Measurements from ENCODE around the gene CNTNAP2.

Gene CNTNAP2

GRCh38 chr7:148144827-148145226 lies 2028.2 kb downstream of the CNTNAP2 start:
- no peak for DNase-seq

DNA sequence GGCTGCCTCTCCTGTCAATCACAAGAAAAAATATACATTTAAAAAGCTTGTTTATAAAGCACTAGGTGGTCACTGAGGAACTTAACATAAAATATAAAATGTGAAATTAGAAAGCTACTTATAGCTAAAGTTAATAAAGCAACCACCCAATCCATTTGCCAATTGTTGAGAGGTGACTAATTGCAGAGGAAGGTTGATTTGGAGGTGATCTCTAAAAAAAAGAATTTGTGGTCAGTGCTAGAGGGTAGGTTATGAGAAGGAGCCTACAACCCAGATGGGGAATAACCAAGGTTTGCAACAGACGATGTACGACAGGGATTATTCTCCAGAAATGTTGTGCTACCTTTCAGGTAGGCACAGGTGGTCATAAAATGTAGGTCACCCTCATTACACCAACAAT lies 2029.7 kb downstream of the CNTNAP2 start:
- no peak for DNase-seq

GRCh38 chr7:148147438-148147837 lies 2030.8 kb downstream of the CNTNAP2 start:
- DNase-seq, result no peak

- DNase-seq, result no peak
Observed at GRCh38 chr7:148148456-148148855, 2031.9 kb downstream of the CNTNAP2 start.

DNA sequence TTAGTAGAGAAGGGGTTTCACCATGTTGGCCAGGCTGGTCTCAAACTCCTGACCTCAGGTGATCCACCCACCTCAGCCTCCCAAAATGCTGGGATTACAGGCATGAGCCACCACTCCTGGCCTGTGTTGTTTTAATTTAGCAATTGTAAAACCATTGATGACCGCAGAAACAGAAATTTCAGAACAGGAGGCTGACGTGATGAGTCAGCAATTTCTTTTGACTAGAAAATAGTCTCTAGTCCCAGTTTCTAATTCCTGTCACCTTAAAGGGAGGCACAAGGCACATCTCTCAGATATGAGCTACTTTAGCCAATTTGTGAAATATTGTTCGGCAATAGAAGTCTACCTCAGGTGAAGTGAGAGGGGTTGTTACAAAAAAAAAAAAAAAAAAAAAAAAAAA lies 2033.1 kb downstream of the CNTNAP2 start:
- DNase-seq, result no peak

DNA sequence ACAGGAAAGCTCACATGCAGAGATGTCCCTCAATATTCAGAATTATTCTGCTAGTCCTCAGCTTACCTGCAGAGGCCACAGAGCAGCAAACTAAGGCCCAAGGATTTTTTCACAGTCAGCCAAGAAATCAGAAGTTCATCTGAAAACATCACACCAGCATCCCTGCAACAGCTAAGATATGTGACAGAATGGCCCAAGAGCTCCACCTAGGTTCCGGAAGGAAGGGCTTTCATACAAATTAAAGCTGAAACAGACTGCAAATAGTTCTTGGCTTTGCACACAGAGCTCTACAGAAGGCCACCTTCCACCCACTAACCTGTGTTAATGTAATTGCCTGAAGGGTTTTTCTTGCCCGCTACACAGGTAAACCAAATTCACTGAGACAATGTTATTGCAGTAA lies 2035.2 kb downstream of the CNTNAP2 start:
- no peak for DNase-seq

DNA sequence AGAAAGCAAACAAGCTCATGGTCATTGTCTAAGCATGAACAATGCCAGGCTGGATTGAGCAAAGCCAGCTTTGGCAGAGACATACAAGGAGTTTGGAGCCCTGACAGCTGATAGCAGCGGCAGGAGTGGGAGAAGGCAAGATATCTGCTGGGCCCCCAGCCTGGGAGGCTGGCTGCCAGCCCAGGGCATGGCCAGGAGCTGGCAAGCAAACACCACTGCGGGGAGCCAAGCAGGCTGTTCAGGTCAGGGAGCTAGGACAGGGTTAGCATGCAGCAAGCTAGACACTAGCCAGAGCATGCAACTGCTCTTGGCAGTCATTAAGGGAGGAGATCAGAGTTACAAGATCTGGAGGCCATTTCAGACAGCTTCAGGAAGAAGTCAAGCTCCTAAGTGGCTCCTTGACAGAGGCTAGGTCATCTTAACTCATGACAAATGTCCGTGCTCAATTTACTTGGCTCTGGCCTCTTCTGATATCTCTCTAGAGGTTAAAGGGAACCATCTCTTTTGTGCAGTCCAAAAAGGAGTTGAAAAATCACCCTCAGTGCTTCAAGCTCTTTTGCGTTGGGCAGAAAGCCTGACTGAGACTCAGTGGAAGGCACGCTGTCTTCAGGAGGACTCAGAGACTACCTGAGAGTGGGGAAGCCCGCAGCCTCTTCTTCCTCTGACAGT lies 2037.1 kb downstream of the CNTNAP2 start:
- DNase-seq, result no peak

GRCh38 chr7:148155000-148155399 lies 2038.4 kb downstream of the CNTNAP2 start:
- DNase-seq, result no peak

DNA sequence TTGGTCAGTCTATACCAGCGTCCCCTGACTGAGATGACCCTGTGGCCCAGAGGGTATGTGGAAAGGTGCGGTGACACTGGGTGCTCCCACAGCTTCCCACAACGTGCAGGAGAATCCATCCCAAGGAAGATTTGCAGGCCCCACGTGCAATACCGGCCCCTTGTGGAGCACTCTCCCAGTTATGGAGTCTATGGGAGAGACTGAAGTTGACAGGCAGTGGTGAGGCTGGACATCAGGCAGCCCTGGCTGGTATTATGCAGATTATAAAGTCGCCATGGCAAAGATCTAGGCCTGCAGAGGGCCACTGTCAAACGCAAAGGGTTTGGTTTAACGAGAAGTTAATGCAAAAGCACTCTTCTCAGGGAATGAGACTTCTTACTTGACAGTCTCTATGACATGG lies 2039.2 kb downstream of the CNTNAP2 start:
- no peak for DNase-seq

- DNase-seq, result no peak
Observed at GRCh38 chr7:148156233-148156632, 2039.6 kb downstream of the CNTNAP2 start.

DNA sequence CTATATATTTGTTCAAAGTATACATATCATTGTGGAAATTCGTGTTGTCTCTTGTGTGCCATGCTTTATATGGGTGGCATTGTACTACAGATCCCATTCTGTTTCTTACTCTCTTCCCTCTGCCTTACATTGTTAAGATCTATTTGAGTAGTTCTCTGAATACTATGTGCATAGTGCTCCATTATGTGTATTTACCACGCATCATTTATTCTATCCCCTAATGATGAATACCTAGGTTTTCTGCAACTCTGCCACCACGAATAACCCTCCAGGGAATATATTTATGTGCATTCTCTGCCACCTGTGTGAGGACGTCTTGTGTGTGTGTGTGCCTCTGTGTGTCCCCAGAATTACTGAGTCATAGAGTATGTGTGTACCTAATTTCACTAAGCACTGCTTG lies 2042.7 kb downstream of the CNTNAP2 start:
- DNase-seq, result no peak

- DNase-seq, result no peak
Observed at GRCh38 chr7:148161776-148162175, 2045.2 kb downstream of the CNTNAP2 start.

DNA sequence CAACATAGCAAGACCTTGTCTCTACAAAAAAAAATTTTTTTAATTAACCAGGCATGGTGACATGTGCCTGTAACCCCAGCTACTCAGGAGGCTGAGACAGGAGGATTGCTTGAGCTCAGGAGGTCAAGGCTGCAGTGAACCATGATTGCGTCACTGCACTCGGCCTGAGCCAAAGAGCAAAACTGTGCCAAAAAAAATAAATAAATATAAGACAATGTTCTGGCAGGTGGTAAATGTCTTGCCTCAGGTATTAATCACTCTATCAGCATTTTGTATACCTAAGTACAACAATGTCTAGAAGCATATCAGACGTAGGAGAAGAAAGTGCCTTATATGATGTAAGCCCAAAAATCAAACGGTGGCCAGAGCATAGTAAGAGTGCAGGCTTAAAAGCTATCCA lies 2046.2 kb downstream of the CNTNAP2 start:
- no peak for DNase-seq

- DNase-seq, result no peak
Observed at GRCh38 chr7:148163246-148163645, 2046.6 kb downstream of the CNTNAP2 start.

DNA sequence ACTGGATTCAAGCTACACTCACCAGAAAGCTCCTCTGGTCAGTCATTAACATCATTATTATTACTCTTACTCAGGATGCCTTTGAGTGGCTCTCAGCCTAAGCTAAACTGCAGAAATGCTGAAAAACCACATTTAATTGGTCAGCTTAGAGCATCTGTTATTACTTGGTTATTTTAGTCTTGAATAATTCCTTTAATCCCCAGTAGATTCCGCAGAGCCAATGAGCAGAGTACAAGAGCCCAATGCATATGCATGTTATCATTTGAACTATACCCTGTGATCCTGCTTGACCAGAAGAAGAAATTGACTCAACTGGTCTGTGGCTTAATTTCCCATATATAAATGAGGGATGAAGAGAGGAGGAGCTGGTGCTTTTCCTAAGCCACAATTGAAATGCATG lies 2056.3 kb downstream of the CNTNAP2 start:
- DNase-seq, result no peak

GRCh38 chr7:148173369-148173768 lies 2056.8 kb downstream of the CNTNAP2 start:
- DNase-seq, result no peak

DNA sequence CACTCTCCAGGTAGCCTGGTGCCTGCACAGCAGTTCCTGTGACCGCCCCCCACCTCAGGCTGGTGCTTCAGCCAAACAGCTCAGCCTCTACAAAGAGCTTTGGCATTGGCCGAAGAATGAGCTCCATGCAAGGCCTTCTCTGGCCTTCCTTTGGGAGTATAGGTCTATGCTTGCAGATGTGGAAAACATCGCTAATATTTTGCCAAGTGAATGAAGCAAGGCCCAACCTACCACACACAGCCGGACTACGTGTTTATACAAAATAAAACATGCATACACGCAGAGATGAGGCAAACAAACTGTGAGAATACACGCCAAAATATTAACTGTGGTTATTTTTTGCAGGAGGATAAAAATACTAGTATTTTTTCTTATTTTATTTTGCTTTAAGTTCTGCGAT lies 2057.8 kb downstream of the CNTNAP2 start:
- DNase-seq, result no peak

GRCh38 chr7:148175512-148175911 lies 2058.9 kb downstream of the CNTNAP2 start:
- DNase-seq, result no peak

GRCh38 chr7:148177972-148178371 lies 2061.4 kb downstream of the CNTNAP2 start:
- DNase-seq, result no peak

- no peak for DNase-seq
Observed at GRCh38 chr7:148180075-148180474, 2063.5 kb downstream of the CNTNAP2 start.

- no peak for DNase-seq
Observed at GRCh38 chr7:148182264-148182663, 2065.7 kb downstream of the CNTNAP2 start.

DNA sequence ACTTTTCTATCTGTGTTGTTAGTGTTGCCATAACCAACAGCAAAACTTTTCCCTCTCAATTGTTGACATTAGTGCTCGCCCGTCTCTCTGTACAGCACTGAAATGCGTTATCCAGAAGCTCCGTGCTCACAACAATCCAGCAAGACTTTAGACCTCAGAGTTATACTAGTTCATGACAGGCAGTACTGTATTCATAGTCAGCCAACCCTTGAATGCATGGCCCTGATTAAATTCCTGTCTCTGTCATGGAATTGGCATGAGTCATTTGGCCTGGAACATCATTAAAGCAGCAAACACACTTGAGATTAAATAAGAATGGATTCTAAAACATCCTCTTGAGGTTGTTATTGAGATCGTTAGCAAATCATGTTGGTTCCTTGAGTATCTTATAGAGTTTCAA lies 2068.4 kb downstream of the CNTNAP2 start:
- no peak for DNase-seq

- DNase-seq, result no peak
Observed at GRCh38 chr7:148187471-148187870, 2070.9 kb downstream of the CNTNAP2 start.

- DNase-seq, result no peak
Observed at GRCh38 chr7:148191391-148192065, 2074.9 kb downstream of the CNTNAP2 start.

DNA sequence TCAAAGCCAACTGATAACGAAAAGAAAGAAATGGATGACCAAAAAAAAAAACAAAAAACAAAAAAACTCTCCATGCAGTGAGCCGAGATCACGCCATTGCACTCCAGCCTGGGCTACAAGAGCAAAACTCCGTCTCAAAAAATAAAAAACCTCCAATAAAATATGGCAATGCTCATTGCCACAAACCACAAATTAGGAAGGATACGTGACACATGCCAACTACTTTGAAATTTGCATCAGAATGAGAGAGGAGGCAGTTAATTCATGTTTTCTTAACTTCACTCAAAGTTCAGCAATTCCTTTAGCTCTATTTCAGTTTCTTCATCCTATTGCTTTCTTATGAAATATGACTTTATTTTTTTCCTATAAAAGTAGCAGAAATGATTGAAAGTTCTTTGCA lies 2075.9 kb downstream of the CNTNAP2 start:
- DNase-seq, result no peak
